ENCODE measurements around the gene ZCCHC24. TPM values are rescaled to one million over a fixed set of nuclear protein-coding genes. Genes with fewer than 3 reads are reported as not detected.
A peak's percentile ranks its signal among the peaks of the same experiment; 100 is the strongest.

The ZCCHC24 gene
- total RNA-seq, 1 donor from 2014 or later = 34.7 TPM

DNA sequence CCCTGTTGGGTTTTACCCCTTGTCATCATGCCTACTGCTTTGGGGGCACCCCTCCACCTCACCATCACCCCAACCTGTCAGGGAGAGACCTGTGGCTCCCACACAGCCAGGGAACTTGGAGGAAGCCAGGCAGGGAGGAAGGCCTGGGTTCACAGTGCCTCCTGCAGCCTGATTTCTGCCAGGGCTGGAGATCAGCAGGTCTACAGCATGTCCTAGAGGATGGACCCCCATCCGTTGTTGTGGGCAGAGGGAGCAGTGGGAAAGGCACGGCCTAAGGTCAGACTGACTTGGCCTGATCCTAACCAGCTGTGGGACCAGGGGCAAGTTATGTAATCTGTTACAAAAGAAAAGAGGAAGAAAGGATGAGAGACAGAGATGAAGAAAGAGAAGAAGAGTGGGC, 28.2 kb downstream of the ZCCHC24 start:
- H3K9me3 ChIP-seq = no peaks in the 10 kb centered on the region
- TF ChIP-seq, protein P1, sequence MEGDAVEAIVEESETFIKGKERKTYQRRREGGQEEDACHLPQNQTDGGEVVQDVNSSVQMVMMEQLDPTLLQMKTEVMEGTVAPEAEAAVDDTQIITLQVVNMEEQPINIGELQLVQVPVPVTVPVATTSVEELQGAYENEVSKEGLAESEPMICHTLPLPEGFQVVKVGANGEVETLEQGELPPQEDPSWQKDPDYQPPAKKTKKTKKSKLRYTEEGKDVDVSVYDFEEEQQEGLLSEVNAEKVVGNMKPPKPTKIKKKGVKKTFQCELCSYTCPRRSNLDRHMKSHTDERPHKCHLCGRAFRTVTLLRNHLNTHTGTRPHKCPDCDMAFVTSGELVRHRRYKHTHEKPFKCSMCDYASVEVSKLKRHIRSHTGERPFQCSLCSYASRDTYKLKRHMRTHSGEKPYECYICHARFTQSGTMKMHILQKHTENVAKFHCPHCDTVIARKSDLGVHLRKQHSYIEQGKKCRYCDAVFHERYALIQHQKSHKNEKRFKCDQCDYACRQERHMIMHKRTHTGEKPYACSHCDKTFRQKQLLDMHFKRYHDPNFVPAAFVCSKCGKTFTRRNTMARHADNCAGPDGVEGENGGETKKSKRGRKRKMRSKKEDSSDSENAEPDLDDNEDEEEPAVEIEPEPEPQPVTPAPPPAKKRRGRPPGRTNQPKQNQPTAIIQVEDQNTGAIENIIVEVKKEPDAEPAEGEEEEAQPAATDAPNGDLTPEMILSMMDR (IDR thresholded peaks at IDR 0.05) = no peak
- peaks cover 90% of the 10 kb centered on the region for H3K4me1 ChIP-seq
- intact Hi-C loops (cut with DNase I) = no loop called here
- DNase-seq (peak; percentile 41), ATAC-seq (peak in 1 of 2 donors; percentile 13)
- H3K36me3 ChIP-seq = peaks cover 18% of the 10 kb centered on the region
- H3K27me3 ChIP-seq (ENCODE audit: low read depth) = no peaks in the 10 kb centered on the region
- H3K4me3 ChIP-seq = no peak overlapping the region
- H3K27ac ChIP-seq = no peak overlapping the region

DNA sequence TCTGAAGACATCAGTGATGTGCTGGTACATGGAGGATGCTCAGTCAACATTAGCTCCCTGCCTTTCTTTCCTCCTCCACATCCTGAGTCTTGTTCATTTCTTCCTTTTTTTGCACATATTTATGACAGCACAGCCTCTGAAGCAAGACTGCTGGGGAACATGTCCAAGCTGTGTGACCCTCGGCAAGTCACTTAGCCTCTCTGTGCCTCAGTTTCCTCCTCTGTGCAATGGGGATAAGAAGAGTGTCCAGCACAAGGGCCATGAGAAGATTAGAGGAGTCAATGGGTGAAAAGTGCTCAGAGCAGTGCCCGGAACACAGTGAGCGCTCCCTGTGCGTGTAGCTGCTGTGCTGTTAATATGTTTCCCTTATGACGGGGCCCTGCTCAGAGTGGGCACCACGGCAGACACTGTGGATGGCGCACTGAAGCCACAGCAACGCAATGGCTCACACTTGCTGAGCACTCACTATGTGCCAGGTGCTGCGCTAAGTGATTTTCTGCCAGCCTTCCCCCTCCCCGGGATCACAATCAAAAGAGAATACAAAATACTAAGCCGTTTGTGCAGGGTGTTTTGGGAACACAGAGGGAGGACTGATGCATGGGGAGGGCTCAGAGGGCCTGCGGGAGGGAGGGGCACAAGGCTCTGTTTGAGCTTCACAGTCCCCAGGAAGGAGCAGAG, 28.7 kb downstream of the ZCCHC24 start:
- H3K27ac ChIP-seq = no peak overlapping the region
- DNase-seq = peak; percentile 24
- intact Hi-C loops (cut with DNase I) = no loop called here

DNA sequence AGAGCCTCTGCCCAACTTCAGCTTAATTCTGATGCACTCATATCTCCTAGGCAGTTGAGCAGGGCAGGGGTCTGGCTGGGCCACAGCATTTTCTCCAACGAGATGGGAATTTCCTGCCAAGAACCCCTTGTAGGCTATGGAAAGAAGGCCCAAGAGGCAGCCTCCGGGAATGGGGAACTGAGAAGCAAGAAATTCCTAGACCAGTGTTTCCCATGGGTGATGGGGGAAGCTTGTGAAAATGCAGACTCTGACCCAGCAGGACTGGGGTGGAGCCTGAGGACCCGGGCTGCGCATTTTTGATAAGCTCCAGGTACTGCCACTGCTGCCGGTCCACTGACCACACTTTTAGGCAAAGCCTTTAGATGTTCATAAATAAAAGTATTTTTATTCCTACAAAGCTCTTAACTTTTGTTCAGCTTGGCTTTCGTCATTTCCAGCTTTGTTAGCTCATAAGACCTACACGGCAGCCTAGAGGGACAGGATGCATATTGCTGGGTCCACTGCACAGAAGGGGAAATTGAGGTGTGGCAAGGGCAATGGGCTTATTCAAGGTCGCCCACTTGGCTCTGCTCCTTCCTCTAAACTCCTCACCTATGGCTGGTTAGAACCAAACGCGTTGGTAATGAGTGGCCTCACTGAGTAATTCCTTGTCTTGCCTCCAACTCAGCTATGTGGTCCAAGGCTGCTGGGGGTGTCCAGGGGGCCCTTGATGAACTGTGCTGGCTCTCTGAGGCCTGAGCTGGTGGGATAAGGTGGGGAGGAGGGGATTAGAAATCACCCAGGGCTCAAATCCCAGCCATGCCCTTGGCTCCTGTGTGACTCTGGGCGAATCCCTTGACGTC, 29.5 kb downstream of the ZCCHC24 start:
- TF ChIP-seq, protein P1 (IDR thresholded peaks at IDR 0.05) = no peak
- peak; percentile 26 for DNase-seq
- H3K27me3 ChIP-seq (ENCODE audit: low read depth) = no peaks in the 10 kb centered on the region
- no peaks in the 10 kb centered on the region for H3K9me3 ChIP-seq
- ATAC-seq = no peak
- intact Hi-C loops (cut with DNase I) = no loop called here
- H3K36me3 ChIP-seq = peaks cover 18% of the 10 kb centered on the region
- H3K4me1 ChIP-seq = peaks cover 88% of the 10 kb centered on the region
- H3K27ac ChIP-seq = no peak overlapping the region
- no peak overlapping the region for H3K4me3 ChIP-seq

More for the DNA sequence above, 28.7 kb downstream of the ZCCHC24 start:
- no peak overlapping the region for H3K4me3 ChIP-seq
- TF ChIP-seq, protein P1 (IDR thresholded peaks at IDR 0.05) = no peak
- H3K4me1 ChIP-seq = peaks cover 90% of the 10 kb centered on the region
- H3K36me3 ChIP-seq = peaks cover 18% of the 10 kb centered on the region
- ATAC-seq = no peak
- H3K27me3 ChIP-seq (ENCODE audit: low read depth) = no peaks in the 10 kb centered on the region
- no peaks in the 10 kb centered on the region for H3K9me3 ChIP-seq

- H3K9me3 ChIP-seq = no peaks in the 10 kb centered on the region
- peaks cover 83% of the 10 kb centered on the region for H3K4me1 ChIP-seq
- ATAC-seq = no peak
- TF ChIP-seq, protein P1 (IDR thresholded peaks at IDR 0.05) = no peak
- DNase-seq = peak; percentile 4
- H3K36me3 ChIP-seq = peaks cover 18% of the 10 kb centered on the region
- no peak overlapping the region for H3K27ac ChIP-seq
- no peaks in the 10 kb centered on the region for H3K27me3 ChIP-seq (ENCODE audit: low read depth)
- no peak overlapping the region for H3K4me3 ChIP-seq
- intact Hi-C loops (cut with DNase I) = no loop called here
Observed at GRCh38 chr10:79414714-79415113, 30.7 kb downstream of the ZCCHC24 start.

DNA sequence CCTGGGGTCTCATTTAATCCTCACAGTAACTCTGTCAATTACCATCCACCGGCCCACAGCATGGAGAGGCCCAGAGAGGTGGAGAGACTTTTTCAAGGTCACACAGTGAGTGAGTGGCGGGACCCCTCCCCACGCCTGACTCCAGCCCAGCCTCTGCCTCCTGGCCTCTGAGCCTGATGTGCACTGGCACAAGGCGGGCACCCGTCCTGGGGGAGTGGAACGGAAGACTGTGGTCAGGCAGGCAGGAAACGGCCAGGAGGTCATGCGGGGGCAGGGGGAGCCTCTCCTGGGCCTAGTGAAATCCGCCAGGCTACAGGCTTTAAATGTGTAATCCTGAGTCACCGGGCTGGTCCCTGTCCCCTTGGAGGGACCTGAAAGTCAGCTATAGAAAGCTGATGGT, 32.2 kb downstream of the ZCCHC24 start:
- no peak overlapping the region for H3K27ac ChIP-seq
- intact Hi-C loops (cut with DNase I) = no loop called here
- H3K9me3 ChIP-seq = no peaks in the 10 kb centered on the region
- TF ChIP-seq, protein P1 (IDR thresholded peaks at IDR 0.05) = no peak
- DNase-seq (peak; percentile 66), ATAC-seq (peak; percentile 28 to 35)
- peaks cover 9% of the 10 kb centered on the region for H3K36me3 ChIP-seq
- H3K27me3 ChIP-seq (ENCODE audit: low read depth) = no peaks in the 10 kb centered on the region
- no peak overlapping the region for H3K4me3 ChIP-seq
- peaks cover 83% of the 10 kb centered on the region for H3K4me1 ChIP-seq
